H7 (cell line): ENCODE data around the gene LEPROT. TPM values are rescaled to one million over a fixed set of nuclear protein-coding genes. Genes with fewer than 3 reads are reported as not detected.

Source experiments
- DNase-seq: peaks from one replicate; pipeline ENCODE4 v3.0.0; 2012
- H3K27me3 ChIP-seq: 2 replicates; pipeline ENCODE4 v1.6.0; 2011; ENCODE audit warnings: mild to moderate bottlenecking, low read length; ENCODE audit not compliant: control insufficient read depth, insufficient read depth
- H3K36me3 ChIP-seq: replicated peaks from 2 replicates; pipeline ENCODE4 v1.5.1; 2011; ENCODE audit warnings: low read length; ENCODE audit not compliant: control insufficient read depth, insufficient read depth
- H3K4me3 ChIP-seq: 2 replicates; pipeline ENCODE4 v1.5.1; 2011; ENCODE audit warnings: low read depth, mild to moderate bottlenecking, control low read depth, low read length, moderate library complexity; ENCODE audit not compliant: insufficient read depth
- total RNA-seq: library from RNA; depleted of rRNA; stranded (reverse); fragments of >200 nt; shearing (Covaris generic); gene quantifications from 2 replicates; pipeline ENCODE4 v1.2.3, GENCODE V29; 2014

Gene LEPROT
- total RNA-seq, 1 experiment from 2014 or later = 26.8 TPM

GRCh38 chr1:65421351-65422025, 1.0 kb downstream of the LEPROT start:
- Histone ChIP-seq H3K27me3 (no peaks in the 10 kb centered on the region), H3K4me3 (peak overlapping the region; percentile 94), H3K36me3 (no peaks in the 10 kb centered on the region)
- no peak for DNase-seq

DNA sequence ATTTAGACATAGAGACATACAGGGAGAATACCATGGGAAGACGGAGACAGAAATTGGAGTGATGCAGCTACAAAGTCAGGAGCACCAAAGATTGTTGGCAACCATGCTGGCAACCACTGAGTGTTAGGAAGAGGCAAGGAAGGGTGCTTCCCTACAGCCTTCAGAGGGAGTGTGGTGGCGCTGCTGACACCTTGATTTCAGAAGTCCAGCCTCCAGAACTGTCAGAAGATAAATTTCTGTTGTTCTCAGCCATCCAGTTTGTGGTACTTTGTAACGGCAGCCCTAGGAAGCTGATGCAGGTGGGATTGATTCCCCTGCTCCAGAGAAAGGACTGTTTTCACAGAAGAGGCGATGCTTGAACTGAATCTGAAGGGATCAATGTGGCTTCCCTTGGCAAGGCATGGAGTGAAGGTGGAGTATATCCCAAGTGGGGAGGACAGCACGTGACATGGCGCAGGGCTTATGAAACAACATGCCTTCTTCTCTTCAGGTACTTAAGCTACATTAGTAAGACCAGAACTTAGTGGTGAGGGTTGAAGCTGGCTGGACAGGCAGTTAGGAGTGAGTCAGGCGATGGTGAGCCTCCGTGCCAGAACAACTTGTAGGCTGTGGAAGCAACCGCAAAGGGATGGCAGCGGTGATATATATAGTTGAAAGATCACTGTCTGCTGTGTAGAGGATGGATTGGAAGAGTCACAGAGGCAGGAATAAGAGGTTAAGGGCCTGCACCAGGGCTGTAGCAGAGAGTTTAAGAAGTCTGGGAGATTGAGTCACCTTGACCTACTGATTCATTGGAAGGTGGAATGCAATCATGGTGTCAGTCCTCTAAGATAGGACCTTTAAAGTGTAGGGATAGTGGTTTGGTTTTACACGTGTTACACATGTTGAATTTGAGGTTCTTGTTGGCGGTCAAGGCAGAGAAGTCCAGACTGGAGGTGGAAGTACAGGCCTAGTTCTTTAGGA, 2.1 kb downstream of the LEPROT start:
- DNase-seq = no peak

DNA sequence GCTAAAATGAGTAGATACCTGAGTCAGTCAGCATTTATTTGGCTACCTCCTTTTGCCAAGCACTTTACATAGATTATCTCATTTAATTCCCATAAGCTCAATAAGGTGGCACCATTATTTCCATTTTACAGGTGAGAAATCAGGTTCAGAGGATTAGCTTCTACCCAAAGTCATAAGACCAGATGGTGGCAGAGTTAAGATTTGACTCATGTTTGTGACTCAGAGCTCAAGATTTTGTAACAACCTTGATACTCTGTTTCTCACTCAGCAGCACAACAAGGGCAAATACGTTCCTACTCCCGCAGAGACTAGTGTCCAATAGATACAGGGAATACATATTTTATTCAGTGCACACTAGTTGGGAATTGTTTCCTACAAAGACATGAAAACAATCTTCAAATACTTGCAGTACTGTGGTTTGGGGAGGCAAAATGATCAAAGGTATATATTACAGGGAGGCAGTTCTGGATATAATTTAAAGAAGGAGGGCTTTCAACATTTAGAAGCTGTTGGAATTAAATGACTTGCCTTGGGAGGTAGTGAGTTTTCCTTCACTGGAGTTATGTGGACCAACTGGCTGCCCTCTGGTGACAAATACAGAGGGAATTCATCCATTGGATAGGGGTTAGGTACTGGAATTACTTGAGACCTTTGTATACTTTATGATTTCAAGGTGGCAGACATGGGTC, 3.6 kb downstream of the LEPROT start:
- Histone ChIP-seq H3K4me3 (no peak overlapping the region), H3K36me3 (no peaks in the 10 kb centered on the region), H3K27me3 (no peaks in the 10 kb centered on the region)
- no peak for DNase-seq

More for the DNA sequence above, 2.1 kb downstream of the LEPROT start:
- H3K4me3 ChIP-seq = no peak overlapping the region
- H3K27me3 ChIP-seq = no peaks in the 10 kb centered on the region
- no peaks in the 10 kb centered on the region for H3K36me3 ChIP-seq

DNA sequence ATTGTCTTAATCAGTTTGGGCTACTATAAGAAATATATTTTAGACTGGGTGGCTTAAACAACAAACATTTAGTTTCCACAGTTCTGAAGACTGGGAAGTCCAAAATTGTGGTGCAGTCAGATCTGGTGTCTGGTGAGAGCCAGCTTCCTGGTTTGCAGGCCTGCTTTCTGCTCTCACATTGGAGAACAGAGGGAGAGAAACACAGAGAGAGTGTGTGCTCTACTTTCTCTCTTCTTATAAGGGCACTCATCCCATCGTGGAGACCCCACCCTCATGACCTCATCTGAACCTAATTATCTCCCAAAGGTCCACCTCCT, 4.1 kb downstream of the LEPROT start:
- H3K36me3 ChIP-seq = no peaks in the 10 kb centered on the region
- no peak overlapping the region for H3K4me3 ChIP-seq
- H3K27me3 ChIP-seq = no peaks in the 10 kb centered on the region
- no peak for DNase-seq

DNA sequence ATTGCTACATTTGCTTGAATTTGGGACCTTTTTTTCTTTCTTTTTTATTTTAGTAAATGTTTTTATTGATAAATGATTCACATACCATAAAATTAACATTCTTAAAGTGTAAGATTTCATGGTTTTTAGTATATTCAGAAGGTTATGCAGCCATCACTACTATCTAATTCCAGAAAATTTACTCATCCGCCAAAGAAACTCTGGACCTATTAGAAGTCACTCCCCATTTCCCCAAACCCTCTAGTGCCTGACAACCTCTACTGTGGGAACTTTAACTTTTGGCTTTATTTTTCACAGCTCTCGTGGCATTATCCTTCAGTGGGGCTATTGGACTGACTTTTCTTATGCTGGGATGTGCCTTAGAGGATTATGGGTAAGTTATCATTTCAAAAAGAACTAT, 4.5 kb downstream of the LEPROT start:
- DNase-seq = no peak
- Histone ChIP-seq H3K4me3 (no peak overlapping the region), H3K27me3 (no peaks in the 10 kb centered on the region), H3K36me3 (no peaks in the 10 kb centered on the region)

DNA sequence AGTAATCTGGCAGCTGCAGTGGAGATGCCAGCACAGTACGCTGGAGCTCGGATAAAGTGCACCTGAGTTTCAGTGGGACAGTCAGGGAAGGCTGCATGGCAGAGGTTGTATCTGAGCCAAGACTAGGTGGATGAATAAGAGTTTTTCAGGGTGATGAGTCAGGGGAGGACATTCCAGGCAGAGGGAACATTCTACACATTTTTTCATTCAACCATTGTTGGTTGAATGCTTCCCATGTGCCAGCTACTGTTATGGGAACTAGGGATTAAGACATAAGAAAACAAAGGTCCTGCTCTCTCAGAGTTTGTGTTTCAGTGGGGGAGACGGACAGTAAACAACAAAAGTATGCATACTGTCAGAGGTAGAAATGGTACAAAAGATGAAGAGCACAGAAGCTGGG, 5.2 kb downstream of the LEPROT start:
- Histone ChIP-seq H3K36me3 (no peaks in the 10 kb centered on the region), H3K4me3 (no peak overlapping the region), H3K27me3 (no peaks in the 10 kb centered on the region)
- DNase-seq = peak; percentile 46

DNA sequence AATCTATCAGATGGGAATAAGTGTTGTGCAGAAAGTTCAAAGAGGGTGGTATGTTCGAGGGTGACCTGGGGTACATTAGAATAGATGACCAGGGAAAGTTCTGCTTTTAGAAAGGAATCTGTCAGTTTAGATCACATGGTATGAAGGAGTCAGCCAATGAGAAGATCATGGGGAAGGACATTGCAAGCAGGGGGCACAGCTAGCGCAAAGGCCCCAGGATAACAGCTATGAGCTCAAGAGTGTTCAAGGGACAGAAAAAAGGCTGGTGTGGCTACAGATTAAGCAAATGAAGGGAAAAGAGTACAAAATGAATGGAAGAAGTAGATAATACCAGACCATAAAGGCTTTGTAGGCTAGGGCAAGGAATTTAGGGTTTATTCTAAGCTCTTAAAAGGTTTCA, 8.6 kb downstream of the LEPROT start:
- Histone ChIP-seq H3K27me3 (no peaks in the 10 kb centered on the region), H3K4me3 (no peak overlapping the region), H3K36me3 (no peaks in the 10 kb centered on the region)
- DNase-seq = no peak

- no peaks in the 10 kb centered on the region for H3K27me3 ChIP-seq
- no peak overlapping the region for H3K4me3 ChIP-seq
- no peak for DNase-seq
- no peaks in the 10 kb centered on the region for H3K36me3 ChIP-seq
These were observed 9.3 kb downstream of the LEPROT start for GRCh38 chr1:65429806-65430205.

GRCh38 chr1:65431111-65431705, 10.7 kb downstream of the LEPROT start:
- H3K27me3 ChIP-seq = no peaks in the 10 kb centered on the region
- DNase-seq = no peak
- no peaks in the 10 kb centered on the region for H3K36me3 ChIP-seq
- no peak overlapping the region for H3K4me3 ChIP-seq

- DNase-seq = peak; percentile 74
- Histone ChIP-seq H3K36me3 (no peaks in the 10 kb centered on the region), H3K27me3 (no peaks in the 10 kb centered on the region), H3K4me3 (no peak overlapping the region)
These were observed 12.4 kb downstream of the LEPROT start for GRCh38 chr1:65432918-65433317.

- H3K36me3 ChIP-seq = no peaks in the 10 kb centered on the region
- H3K27me3 ChIP-seq = no peaks in the 10 kb centered on the region
- no peak overlapping the region for H3K4me3 ChIP-seq
- DNase-seq = no peak
These were observed 13.8 kb downstream of the LEPROT start for GRCh38 chr1:65434255-65434654.

- no peak for DNase-seq
- no peaks in the 10 kb centered on the region for H3K36me3 ChIP-seq
These were observed 14.3 kb downstream of the LEPROT start for GRCh38 chr1:65434760-65435159.

GRCh38 chr1:65435987-65436386, 15.5 kb downstream of the LEPROT start:
- no peak for DNase-seq
- no peaks in the 10 kb centered on the region for H3K27me3 ChIP-seq

More at GRCh38 chr1:65434760-65435159, 14.3 kb downstream of the LEPROT start:
- H3K27me3 ChIP-seq = no peaks in the 10 kb centered on the region
- no peak overlapping the region for H3K4me3 ChIP-seq

DNA sequence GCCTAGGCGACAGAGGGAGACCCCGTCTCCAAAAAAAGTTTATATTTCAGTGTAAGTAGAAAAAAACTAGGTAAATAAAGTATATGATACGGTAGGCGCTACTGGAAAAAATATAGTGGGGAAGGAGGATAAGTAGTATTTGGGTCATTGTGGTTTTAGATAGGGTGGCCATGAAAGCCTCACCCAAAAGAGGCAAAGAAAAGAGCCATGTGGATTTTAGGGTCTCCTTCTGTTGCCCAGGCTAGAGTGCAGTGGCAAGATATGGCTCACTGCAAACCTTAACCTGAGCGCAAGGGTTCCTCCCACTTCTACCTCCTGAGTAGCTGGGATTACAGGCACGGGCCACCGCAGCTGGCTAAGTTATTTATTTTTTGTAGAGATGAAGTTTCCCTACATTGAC, 17.1 kb downstream of the LEPROT start:
- no peaks in the 10 kb centered on the region for H3K36me3 ChIP-seq
- no peak overlapping the region for H3K4me3 ChIP-seq
- DNase-seq = no peak
- no peaks in the 10 kb centered on the region for H3K27me3 ChIP-seq

More at GRCh38 chr1:65435987-65436386, 15.5 kb downstream of the LEPROT start:
- no peaks in the 10 kb centered on the region for H3K36me3 ChIP-seq
- no peak overlapping the region for H3K4me3 ChIP-seq
